Renal cortex interstitium (tissue), 11 donors: ENCODE data around the gene RIC3. TPM values are rescaled to one million over a fixed set of nuclear protein-coding genes. Genes with fewer than 3 reads are reported as not detected.

Experiments
- DNase-seq, 11 donors: peaks; one replicate each; pipeline ENCODE4 v3.0.0-alpha.2; 2013; ENCODE audit warnings: low read depth in 9 of 11, low spot score in 4 of 11; ENCODE audit errors: extremely low read depth in 1 of 11
- polyA plus RNA-seq, 3 donors: library from polyadenylated mRNA; unstranded; fragments of 120-200 nt; gene quantifications; one replicate each; pipeline ENCODE4 v1.2.1, GENCODE V29; 2013; ENCODE audit not compliant: insufficient read length in 3 of 3

The RIC3 gene
- polyA plus RNA-seq, 3 donors = 10.2 to 23.0 (median 12.1) TPM

DNA sequence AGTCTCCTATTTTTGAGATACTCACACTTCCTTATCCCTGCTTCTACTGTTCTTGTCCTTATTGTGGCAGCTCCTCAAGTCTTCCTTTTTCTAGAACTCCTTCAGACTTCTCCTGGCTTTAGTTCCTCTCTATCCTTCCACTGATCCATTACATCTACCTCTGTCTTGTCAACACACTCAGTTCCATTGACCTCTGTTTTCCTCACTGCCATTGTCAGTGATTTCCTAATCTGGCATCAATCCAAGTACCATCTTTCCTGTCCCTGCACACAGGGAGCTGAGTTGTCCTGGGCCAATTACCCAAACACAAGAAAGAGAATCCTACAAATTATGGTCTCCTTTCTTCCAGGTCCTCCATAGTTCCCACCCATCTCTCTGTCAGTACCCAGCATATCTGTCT is 27.9 kb upstream of the RIC3 start:
- DNase-seq = no peak

DNA sequence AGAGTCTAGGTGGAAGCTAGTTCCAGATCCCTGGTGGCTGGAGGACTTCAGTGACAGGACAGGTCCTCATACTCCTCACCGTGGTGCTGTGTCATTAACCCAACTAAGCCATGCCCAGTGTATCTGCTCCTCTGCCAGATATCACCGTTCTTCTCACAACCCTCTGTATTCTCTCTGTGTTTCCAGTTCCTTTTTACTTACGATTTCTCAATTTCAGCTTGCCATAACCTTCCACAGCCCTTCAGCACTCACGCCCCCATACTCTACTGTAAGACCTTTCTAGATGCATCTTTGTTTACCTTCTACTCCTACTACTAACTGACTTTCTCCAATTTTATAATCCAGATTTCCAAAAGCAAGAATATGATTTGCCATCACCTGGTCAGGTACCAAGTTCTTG is 26.1 kb upstream of the RIC3 start:
- DNase-seq = no peak

DNA sequence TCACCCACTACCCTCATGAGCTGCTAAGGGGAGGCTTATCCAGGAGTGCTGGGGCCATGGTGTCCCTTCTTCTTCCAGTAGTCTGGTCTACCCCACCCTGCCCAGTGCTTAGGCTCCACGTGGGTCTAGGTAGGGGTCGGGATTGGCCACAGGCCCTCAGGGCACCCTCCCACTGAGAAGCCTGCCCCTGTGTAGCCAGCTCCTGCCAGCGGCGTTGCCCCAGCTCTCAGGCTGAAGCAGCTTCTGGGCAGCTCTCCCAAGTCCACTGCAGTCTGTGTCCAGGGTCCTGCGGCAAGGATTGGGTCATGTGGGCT is 24.0 kb upstream of the RIC3 start:
- DNase-seq = no peak

DNA sequence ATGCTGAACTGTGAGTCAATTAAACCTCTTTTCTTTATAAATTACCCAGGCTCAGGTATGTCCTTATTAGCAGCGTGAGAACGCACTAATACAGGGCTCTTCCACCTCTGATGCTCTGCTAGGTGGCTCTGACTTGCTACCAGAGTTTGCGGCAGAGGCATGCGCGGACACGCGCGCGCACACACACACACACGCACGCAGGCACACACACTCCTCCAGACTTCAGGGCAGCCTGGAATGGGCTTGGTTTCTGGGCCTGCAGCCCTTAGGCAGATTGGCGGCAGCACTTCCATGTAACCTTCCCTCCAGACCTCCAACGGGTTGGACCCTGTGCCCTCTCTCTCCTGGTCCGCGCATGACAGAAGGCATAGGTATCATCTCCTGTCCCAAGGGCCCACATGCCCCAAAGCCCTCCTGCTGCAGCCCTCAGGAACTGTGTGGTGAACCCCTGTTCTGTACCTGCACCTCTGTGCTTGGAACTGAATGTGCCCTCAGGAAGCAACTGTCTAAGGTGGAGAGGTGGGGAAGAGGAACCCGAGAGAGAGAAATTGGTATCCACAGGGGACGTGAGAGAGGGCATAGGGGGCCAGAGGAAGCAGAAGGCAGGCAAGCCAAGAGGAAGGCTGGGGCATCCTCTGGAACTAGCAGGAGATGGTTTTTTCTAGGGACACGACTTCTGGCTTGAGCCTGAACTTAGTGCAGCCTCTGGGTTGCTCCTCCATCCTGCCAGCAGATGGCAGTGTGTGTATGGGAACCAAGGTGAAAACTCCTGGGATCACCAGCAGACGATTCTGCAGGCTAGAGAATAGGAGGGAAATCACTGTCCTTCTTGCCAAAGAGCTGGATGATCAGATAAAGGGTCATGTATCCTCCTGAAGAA is 23.4 kb upstream of the RIC3 start:
- DNase-seq = peak in 8 of 11 donors; percentile 17 to 65 (median 48)

DNA sequence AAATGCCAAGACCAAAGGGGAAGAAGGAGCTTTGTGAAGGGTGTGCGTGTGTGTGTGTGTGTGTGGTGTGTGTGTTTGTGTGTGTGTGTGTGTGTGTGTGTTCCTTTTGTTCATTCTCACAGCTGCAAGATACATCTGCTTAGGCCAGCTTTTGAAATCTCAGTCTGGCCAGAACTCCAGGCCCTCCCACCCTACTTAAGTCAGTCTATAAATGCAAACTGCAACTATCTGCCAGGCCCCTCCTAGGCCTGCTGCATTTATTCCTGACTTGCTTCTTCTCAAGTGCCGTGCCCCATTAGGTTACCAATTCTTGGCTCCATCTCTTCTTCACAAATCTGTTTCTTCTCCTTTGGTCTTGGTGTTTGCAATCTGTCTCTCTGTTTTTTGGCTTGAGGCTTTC is 21.6 kb upstream of the RIC3 start:
- no peak for DNase-seq

GRCh38 chr11:8186429-8186828 is 17.6 kb upstream of the RIC3 start:
- DNase-seq = no peak

DNA sequence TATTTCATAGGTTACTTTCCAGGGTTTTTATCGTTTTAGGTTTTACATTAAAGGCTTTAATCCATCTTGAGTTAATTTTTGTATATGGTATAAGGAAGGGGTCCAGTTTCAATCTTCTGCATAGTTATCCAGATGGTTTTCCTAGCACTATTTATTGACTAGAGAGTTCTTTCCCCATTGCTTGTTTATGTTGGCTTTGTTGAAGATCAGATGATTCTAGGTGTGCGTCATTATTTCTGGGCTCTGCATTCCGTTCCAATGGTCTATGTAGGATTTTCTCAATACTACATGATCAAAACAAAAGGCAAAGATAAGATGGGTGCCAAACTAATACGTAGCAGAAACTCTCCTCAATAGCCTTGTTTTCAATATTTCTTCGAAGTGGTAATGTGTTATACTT is 14.3 kb upstream of the RIC3 start:
- no peak for DNase-seq

GRCh38 chr11:8180469-8180868 is 11.6 kb upstream of the RIC3 start:
- no peak for DNase-seq

GRCh38 chr11:8178297-8178696 is 9.5 kb upstream of the RIC3 start:
- no peak for DNase-seq

- no peak for DNase-seq
These were observed 8.3 kb upstream of the RIC3 start for GRCh38 chr11:8177136-8177535.

DNA sequence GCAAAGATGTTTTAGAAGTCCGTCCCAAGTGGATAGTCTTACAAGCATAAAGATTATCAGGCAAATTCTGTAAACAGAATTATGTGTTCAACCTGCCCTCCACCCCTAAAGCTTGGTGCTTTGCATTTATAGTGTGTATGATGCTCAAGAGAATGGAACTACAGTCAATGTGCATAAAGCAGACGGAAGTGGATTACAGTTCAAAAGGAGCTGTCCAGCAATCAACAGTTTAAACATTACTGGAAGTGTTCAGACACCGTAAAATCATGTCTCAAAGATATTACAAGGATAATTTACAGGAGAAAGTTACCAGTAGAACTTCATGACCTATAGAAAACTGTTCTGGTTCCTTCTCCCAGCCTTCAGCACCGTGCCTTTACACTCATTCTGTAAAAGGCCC is 1.0 kb downstream of the RIC3 start:
- peak in 2 of 11 donors; percentile 22 to 24 for DNase-seq

DNA sequence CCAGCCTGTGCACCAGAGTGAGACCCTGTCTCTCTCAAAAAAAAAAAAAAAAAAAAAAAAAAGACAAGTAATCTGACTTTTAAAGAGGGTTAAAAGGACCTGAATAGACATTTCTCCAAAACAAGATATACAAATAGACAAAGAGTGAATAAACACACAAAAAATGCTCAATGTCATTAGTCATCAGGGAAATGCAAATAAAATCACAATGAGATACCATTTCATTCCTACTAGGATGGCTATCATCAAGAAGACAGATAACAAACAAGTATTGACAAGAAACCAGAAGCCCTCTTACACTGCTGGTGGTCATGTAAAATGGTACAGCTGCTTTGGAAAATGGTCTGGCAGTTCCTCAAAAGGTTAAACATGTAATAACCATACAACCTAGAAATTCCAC is 4.1 kb downstream of the RIC3 start:
- no peak for DNase-seq

GRCh38 chr11:8161627-8162304 is 7.1 kb downstream of the RIC3 start:
- DNase-seq = peak in 2 of 11 donors; percentile 67 to 74

DNA sequence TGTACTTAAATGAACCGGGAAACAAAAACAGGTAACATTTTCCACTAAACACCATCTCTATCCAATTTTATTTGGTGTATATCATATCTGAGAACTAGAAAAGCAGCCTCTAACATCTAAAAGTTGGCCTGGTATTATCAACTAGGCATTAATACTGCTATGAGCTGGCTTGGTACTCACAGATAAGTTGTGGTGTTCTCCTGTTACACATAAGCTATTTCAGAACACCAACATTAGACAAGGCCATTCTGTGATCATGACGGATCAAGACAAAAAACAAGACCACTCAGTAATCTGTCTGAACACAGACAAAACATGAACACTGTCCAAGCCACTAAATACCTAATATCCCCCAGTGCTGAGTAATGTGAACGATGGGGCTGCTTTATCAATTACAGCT is 11.9 kb downstream of the RIC3 start:
- no peak for DNase-seq

- no peak for DNase-seq
These were observed 19.1 kb downstream of the RIC3 start for GRCh38 chr11:8149726-8150125.

DNA sequence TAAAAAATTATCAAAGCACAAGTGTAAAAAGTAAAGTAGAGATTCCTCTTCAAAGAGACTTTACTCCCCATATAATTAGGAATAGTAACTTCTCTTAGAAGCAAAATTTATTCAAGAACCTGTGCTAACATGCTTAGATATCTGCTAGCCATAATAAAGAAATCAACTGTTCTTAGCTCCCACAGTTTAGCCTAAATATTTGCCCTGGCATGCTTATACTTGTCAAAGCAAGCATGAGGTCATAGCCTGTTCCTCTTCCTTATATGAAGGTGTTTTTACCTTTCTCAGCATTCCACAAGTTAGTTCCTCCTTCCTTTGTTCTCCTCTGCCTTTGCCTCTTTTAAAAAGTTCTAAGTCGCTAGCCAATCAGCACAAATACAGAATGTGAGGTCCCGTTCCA is 30.3 kb downstream of the RIC3 start:
- no peak for DNase-seq

- no peak for DNase-seq
These were observed 41.4 kb downstream of the RIC3 start for GRCh38 chr11:8127447-8127846.

DNA sequence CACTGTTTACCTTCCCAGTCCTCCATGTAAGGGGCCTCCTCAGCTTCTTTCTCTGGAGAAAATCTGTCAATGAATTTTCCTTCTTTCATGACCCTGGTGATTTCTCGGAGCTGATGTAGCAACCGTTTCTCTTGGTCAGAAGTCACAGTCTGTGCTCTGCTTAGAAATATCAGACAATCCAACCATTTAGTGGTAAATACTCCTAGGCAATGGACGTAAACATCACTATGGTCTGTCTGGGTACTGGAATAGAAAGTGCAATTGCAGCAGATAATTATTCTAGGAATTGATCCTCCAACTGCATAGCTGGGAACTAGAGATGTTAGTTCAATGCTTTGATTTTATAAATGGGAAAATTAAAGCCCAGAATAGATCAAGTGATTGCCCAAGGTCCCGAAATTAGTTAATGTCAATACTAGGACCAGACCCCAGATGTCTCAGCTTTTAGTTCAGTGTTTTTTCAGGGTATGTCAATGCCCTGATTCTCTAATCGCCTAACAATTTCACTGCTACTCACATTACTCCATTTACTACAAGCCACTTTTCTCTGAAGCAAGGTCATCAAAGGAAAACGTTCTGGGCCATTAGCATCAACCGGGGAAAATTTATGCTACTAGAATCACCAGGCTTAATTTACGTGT is 42.1 kb downstream of the RIC3 start:
- peak in 3 of 11 donors; percentile 4 to 29 (median 26) for DNase-seq

GRCh38 chr11:8122173-8122764 is 46.6 kb downstream of the RIC3 start:
- no peak for DNase-seq

DNA sequence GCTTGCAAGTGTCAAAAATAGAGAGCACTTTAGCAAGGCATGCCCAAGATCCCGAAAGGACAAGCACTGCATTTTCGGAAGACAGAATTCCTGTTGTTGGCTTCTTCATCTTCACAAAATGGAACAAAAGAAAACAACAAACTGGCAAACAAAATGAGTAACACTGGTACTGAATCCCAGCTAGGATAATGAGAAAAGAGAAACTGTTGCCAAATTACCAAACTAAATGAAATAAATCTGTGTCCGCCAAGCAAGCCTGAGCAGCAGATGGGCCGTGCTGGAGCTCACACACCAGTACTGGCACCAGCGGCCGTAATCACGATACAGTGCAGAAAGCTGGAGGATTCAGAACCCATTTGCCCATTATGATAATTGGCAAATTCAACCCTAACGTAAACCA is 57.2 kb downstream of the RIC3 start:
- DNase-seq = no peak
